ENCODE data around the gene KRT71. TPM values are rescaled to one million over a fixed set of nuclear protein-coding genes. Genes with fewer than 3 reads are reported as not detected.

KRT71 gene
- total RNA-seq, 1 experiment from 2014 or later = not detected

GRCh38 chr12:52496054-52496453 is 56.9 kb downstream of the KRT71 start (continued):
- TF ChIP-seq MAX (CRISPR knock-in tag; IDR thresholded peaks at IDR 0.05) = no peak
- no peak for TF ChIP-seq PRRX2 (CRISPR knock-in tag; IDR thresholded peaks at IDR 0.05)
- TF ChIP-seq ZNF671 (CRISPR knock-in tag; IDR thresholded peaks at IDR 0.05) = no peak

GRCh38 chr12:52495389-52495788 is 57.6 kb downstream of the KRT71 start:
- ChIA-PET POLR2A (no interaction called here), CTCF (interaction anchor here (0.8 to 3.2 kb wide), 8 partner anchors 12 to 375 kb away, joined by 3 to 20 read pairs (median 6); no protein-coding TSS in a partner anchor)
- peaks cover 4% of the 10 kb centered on the region; the same call in 1 of the 2 replicates for H3K27me3 Mint-ChIP-seq (ENCODE audit: low read depth)
- no peaks in the 10 kb centered on the region for H3K36me3 Mint-ChIP-seq
- peaks cover 27% of the 10 kb centered on the region for H3K4me1 Mint-ChIP-seq
- DNase-seq (ENCODE audit: low spot score) (peak; percentile 50), ATAC-seq (peak; percentile 77)
- no peak overlapping the region for H3K27ac Mint-ChIP-seq
- TF ChIP-seq ZNF425 (CRISPR knock-in tag; conservative IDR thresholded peaks at IDR 0.05) (no peak), SOX15 (CRISPR knock-in tag; IDR thresholded peaks at IDR 0.05) (no peak), ESRRA (CRISPR knock-in tag; IDR thresholded peaks at IDR 0.05; ENCODE audit: borderline replicate concordance) (no peak), CDX4 (CRISPR knock-in tag; IDR thresholded peaks at IDR 0.05; ENCODE audit: borderline replicate concordance) (no peak), ZNF138 (CRISPR knock-in tag; conservative IDR thresholded peaks at IDR 0.05) (no peak), PREB (CRISPR knock-in tag; IDR thresholded peaks at IDR 0.05; ENCODE audit: borderline replicate concordance) (no peak), ATF6 (CRISPR knock-in tag; IDR thresholded peaks at IDR 0.05) (no peak), KAT7 (CRISPR knock-in tag; IDR thresholded peaks at IDR 0.05; ENCODE audit: borderline replicate concordance) (no peak), ZNF219 (CRISPR knock-in tag; IDR thresholded peaks at IDR 0.05; ENCODE audit: borderline replicate concordance) (no peak), CBFB (CRISPR knock-in tag; IDR thresholded peaks at IDR 0.05; ENCODE audit: low read depth) (no peak), FOXJ3 (CRISPR knock-in tag; IDR thresholded peaks at IDR 0.05; ENCODE audit: borderline replicate concordance) (no peak), AR (CRISPR knock-in tag; IDR thresholded peaks at IDR 0.05) (no peak), ZNF281 (CRISPR knock-in tag; IDR thresholded peaks at IDR 0.05) (no peak), JUN (CRISPR knock-in tag; IDR thresholded peaks at IDR 0.05) (no peak), E2F1 (CRISPR knock-in tag; IDR thresholded peaks at IDR 0.05) (no peak), CREM (CRISPR knock-in tag; IDR thresholded peaks at IDR 0.05) (no peak), TP53 (CRISPR knock-in tag; IDR thresholded peaks at IDR 0.05) (no peak), TCF7 (CRISPR knock-in tag; IDR thresholded peaks at IDR 0.05; ENCODE audit: low read depth) (no peak)
- H3K4me3 Mint-ChIP-seq = no peak overlapping the region
- peaks cover 12% of the 10 kb centered on the region for H3K9me3 Mint-ChIP-seq

All from WTC11 (cell line).